ENCODE results near the gene TAS1R1. TPM values are rescaled to one million over a fixed set of nuclear protein-coding genes. Genes with fewer than 3 reads are reported as not detected.

The TAS1R1 gene
- total and polyA plus RNA-seq, 2 experiments from 2014 or later: 0.17 TPM; not detected in 1

DNA sequence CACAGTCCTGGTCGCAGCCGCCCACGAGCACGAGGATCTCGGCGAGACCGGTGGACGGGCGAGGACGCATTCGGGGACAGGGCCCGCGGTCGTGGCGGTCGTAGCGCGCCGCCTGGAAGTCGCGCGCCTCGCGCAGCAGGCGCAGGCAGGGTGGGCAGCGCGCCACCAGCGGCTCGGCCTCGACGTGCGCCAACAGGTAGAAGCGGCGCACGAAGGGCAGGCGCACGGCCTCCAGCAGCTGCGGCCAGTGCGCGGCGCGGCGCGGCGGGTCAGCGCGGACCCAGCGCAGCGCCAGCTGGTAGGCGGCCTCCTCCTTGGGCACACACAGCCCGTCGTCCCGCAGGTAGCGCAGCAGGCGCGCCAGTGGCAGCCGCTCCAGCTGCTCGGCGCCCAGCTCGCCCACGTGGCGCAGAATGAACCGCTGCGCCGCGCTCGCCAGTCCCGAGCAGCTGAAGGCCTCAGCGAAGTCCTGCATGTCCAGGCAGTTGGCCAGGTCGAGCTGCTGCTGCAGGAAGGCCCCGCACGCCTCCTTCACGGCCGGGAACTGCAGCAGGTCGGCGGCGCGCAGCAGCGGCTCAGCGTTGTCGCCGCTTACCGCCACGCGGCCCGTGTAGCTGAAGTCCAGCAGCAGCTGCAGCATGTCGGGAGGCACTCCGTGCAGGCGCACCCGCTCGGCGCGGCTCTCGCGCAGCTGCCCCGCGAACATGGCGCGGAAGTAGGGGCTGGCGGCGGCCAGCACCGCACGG lies 47.0 kb downstream of the TAS1R1 start:
- no peaks in the 10 kb centered on the region for H3K9me3 ChIP-seq (ENCODE audit: low read depth)
- peak overlapping the region; percentile 99 for H3K27ac ChIP-seq
- H3K4me1 ChIP-seq (ENCODE audit: low read depth): peaks cover 45% of the 10 kb centered on the region
- TF ChIP-seq, protein P1, sequence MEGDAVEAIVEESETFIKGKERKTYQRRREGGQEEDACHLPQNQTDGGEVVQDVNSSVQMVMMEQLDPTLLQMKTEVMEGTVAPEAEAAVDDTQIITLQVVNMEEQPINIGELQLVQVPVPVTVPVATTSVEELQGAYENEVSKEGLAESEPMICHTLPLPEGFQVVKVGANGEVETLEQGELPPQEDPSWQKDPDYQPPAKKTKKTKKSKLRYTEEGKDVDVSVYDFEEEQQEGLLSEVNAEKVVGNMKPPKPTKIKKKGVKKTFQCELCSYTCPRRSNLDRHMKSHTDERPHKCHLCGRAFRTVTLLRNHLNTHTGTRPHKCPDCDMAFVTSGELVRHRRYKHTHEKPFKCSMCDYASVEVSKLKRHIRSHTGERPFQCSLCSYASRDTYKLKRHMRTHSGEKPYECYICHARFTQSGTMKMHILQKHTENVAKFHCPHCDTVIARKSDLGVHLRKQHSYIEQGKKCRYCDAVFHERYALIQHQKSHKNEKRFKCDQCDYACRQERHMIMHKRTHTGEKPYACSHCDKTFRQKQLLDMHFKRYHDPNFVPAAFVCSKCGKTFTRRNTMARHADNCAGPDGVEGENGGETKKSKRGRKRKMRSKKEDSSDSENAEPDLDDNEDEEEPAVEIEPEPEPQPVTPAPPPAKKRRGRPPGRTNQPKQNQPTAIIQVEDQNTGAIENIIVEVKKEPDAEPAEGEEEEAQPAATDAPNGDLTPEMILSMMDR (IDR thresholded peaks at IDR 0.05; ENCODE audit: low read depth, low read length): no peak
- no peaks in the 10 kb centered on the region for H3K27me3 ChIP-seq
- peak overlapping the region; percentile 57 for H3K4me3 ChIP-seq
- peaks cover 4% of the 10 kb centered on the region for H3K36me3 ChIP-seq
- peak in 1 of 2 donors; percentile 64 for DNase-seq (ENCODE audit: low read depth in 1 of 2, low spot score in 1 of 2)

DNA sequence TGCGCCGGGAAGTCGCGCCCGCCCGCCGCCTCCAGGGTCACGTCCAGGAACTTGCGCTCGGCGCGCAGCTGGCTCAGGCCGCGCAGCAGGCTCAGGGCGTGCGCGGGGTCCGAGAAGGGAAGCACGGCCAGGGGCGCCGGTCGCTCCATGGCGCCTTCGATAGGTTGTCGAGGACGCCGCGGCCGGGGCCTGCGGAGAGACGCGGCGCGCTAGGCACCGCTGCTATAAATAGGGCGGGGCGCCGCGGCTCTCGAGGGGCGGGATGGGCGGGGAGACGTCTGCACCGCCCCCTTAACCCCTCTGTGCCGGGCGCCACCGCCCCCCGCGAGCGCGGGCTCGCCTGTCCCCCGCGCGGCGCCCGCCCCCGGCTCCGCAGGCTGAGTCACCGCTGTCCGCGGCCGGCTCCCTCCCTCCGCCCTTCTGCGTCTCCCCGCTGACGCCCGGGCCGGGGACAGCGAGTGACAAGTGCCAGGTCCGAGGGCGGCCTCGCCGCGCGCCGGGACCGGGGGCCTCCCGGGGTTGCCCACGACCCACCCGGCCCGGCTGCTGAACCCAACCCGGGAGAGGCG lies 47.6 kb downstream of the TAS1R1 start, which contains the start of gene KLHL21:
KLHL21 (minus strand) TSS at position 201 of the 569 bp plus-strand sequence; CDS start at position 149, 52 bp downstream.
- TF ChIP-seq, protein P1 (IDR thresholded peaks at IDR 0.05; ENCODE audit: low read depth, low read length): no peak
- peaks cover 40% of the 10 kb centered on the region for H3K4me1 ChIP-seq (ENCODE audit: low read depth)
- peak within 1 kb of the TSS; percentile 99 for H3K27ac ChIP-seq
- DNase-seq (ENCODE audit: low read depth in 1 of 2, low spot score in 1 of 2): peak; percentile 93 to 94
- H3K4me3 ChIP-seq: peak within 1 kb of the TSS; percentile 57
- H3K27me3 ChIP-seq: no peaks in the 10 kb centered on the region
- peaks cover 4% of the 10 kb centered on the region for H3K36me3 ChIP-seq
- H3K9me3 ChIP-seq (ENCODE audit: low read depth): no peaks in the 10 kb centered on the region

DNA sequence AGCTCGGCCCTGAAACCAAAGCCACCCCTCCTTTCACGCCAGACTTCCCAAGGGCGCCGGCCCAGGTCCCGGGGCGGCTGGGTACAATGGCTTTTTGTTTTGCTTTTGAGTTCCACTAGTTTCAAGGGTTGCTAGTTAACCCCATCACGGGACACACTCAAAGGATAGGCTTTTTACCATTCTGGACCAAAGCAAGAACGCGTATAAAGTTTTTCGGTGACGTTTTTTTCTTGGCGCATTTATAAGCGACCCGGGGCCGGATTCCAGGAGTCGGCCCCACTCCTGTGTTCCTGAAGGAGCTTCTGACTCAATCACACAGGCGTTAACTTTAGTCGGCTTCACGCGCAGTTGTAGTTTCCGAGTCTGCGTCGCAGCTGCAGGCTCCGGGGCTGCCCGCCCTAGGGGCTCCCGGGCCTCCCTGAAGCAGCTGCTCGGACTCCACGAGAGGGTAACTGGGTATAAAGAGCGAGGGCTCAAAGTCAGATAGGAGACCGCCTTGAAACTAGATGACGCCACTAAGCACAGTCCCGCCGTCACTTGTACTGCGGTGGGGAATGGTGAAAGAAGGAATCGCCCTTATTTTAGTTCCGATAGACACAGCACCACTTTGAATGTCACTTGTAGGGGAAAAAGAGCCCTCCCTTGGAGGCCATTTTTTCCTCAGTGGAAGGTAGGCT lies 48.3 kb downstream of the TAS1R1 start:
- TF ChIP-seq, protein P1 (IDR thresholded peaks at IDR 0.05; ENCODE audit: low read depth, low read length): no peak
- no peaks in the 10 kb centered on the region for H3K9me3 ChIP-seq (ENCODE audit: low read depth)
- peak overlapping the region; percentile 57 for H3K4me3 ChIP-seq
- DNase-seq (ENCODE audit: low read depth in 1 of 2, low spot score in 1 of 2): peak; percentile 65 to 84
- H3K27me3 ChIP-seq: no peaks in the 10 kb centered on the region
- peaks cover 35% of the 10 kb centered on the region for H3K4me1 ChIP-seq (ENCODE audit: low read depth)
- H3K36me3 ChIP-seq: no peaks in the 10 kb centered on the region
- peak overlapping the region; percentile 99 for H3K27ac ChIP-seq

DNA sequence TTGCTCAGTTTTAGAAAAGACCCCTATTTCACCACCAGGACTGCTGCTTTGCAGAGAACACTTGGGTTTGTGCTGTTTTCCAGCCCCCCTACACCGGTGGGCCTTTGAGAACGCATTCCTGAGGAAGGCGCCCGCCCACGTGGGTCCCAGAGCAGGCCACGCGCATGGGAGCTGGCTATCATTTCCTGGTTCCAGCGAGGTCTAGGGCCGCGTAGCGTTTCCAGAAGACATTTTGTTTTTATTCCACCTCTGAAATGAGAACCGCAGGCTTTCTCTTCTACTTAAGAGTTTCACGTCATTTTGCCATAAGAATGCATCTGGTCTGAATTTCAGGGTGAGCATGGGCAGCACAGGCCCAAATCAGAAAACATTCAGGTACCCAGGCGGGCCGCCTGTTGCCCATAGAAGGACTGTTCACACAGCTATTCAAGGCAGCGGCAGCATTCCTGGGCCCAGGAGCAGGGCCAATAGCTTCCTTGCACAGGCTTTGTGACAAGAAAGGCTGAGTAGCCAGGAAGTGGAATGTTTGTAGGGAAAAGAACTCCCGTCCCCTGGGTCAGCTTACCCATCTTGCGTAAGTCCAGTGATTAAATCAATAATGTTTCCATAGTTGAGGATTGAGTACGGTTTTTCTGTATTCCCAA lies 48.9 kb downstream of the TAS1R1 start:
- peak; percentile 91 to 93 for DNase-seq (ENCODE audit: low read depth in 1 of 2, low spot score in 1 of 2)
- peak overlapping the region; percentile 99 for H3K27ac ChIP-seq
- H3K4me1 ChIP-seq (ENCODE audit: low read depth): peaks cover 39% of the 10 kb centered on the region
- no peaks in the 10 kb centered on the region for H3K27me3 ChIP-seq
- H3K4me3 ChIP-seq: peak overlapping the region; percentile 57
- H3K36me3 ChIP-seq: no peaks in the 10 kb centered on the region
- TF ChIP-seq, protein P1 (IDR thresholded peaks at IDR 0.05; ENCODE audit: low read depth, low read length): no peak
- H3K9me3 ChIP-seq (ENCODE audit: low read depth): no peaks in the 10 kb centered on the region

DNA sequence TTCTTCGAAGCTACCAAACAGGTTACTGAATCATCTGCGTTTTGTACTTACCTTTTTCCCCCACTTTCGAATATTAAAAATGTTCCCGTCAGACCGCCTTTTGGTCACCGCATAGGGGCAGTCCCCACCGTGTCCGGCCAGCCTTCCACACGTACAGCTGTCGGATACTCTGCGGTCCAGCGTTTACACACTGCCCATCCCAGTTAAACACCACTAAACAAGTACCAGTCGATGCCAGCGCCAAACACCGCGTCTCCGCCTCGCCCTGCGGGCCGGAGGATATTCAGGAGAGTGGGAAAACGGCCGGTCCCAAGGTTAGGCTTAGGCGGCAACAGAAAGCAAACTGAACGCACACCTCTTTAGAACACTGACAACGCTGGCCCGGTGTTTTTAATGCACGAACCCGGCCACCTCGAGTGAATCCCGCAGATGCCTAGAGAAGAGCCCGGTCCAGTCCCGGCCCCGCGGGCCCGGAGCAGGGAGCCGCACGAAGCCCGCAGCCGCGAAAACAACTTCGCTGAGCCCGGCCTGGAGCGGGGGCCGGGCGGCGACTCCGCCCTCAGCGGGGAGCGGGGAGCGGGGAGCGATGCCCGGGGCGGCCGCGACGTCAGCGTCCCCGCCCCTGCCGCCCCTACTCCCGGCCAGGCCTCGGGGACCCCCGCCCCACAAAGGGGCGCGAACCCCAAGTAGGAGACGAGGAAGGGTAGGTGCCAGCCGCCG lies 57.7 kb downstream of the TAS1R1 start:
- Histone ChIP-seq H3K36me3 (peaks cover 3% of the 10 kb centered on the region), H3K27ac (peak overlapping the region; percentile 91), H3K4me1 (ENCODE audit: low read depth) (peaks cover 19% of the 10 kb centered on the region), H3K9me3 (ENCODE audit: low read depth) (no peaks in the 10 kb centered on the region), H3K27me3 (no peaks in the 10 kb centered on the region), H3K4me3 (peak overlapping the region; percentile 57)
- peak; percentile 40 to 58 for DNase-seq (ENCODE audit: low read depth in 1 of 2, low spot score in 1 of 2)
- TF ChIP-seq, protein P1 (IDR thresholded peaks at IDR 0.05; ENCODE audit: low read depth, low read length): no peak

Measured in cardiac muscle cell (in vitro differentiated cells and primary cell).